Measurements from ENCODE around the gene NPC1.
"Not testable (repeated sequence)": the region's sequence is repeated elsewhere in the genome, so short reads cannot be mapped to it uniquely, and the experiment has no call there.

Gene NPC1

DNA sequence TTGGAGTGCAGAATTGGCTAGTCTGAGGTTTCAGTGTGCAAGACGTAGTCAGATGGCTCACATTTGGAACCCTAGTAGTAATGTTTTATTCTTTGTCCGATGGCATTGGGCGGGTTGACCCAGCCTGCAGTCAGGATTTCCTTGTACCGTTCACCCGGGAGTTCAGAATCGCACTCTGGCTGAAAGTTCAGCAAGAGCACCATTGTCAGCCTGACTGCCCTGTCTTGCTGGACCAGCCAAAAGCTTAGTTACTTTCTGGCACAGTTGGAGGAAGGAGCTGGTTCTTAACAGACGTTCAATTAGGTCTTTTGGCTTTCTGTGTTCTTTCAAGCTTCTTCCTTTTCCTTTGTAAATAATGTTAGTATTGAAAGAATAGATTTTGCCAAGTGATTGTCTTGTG, 64.4 kb downstream of the NPC1 start:
- DNase-seq (ENCODE audit: low read depth): no peak

DNA sequence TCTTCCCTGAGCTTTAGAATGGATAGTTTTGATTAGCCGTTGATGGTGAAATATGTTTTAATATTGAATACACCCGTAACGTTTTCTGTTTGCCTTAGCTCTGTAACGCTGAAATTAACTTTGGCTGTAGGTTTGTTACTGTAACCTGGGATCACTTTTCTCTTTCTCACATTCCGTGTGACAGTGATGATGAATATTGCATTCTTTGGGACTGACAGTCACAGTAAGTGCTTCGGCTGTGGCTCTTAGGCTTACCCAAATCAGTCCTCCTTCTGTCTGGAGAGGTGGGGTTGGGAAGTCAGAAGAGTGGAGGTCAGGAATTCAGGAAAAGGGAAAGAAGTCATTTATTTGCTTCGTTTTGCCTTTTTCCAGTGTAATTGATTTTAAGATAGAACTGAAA, 65.0 kb downstream of the NPC1 start:
- no peak for DNase-seq (ENCODE audit: low read depth)

DNA sequence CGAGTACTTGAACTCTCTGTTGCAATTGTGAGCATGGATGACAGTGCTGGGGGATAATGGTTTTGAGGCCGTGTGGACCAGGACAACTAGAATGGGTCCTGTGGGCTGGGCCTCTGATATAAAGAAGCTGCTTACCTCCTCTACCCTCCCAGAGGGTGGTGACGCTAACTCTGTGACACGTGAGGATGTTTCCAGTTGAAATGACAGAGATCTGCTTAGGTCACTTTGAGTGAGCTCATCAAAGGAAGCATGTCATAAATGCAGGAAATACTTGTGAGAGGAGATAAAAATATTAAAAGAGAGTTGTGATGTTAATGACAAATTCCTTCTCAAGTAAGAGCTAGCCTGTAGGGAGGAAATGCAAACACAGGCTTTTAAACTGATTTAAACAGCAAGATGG, 66.6 kb downstream of the NPC1 start:
- DNase-seq (ENCODE audit: low read depth): no peak

DNA sequence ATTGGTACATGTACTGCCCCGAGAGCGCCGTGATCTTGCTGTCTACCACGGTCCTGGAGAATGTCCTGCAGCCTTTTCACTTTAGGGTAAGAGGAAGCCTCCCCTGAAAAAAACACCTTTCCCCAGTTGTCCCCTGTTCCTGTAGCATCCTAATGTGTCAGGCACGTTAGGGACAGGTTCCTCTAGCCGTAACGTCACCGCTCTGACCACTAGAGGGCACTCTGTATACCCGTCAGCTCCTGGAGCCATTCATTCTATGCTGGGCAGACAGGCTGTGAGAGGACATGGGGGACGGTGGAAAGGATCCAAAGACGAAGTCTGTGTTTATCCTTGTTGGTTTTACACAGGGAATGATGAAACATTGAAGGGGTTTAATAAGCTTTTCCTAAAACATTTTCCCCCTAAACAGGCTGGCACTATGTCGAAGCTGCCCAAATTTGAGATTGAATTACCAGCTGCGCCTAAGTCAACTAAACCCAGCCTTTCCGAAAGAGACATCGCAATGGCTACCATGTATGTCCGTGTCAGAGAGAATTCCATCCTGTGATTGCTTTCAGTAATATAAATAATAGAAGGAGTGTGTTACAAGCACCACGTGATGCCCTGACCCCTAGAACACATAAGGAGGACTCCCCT, 70.3 kb downstream of the NPC1 start:
- DNase-seq (ENCODE audit: low read depth): peak; percentile 62

DNA sequence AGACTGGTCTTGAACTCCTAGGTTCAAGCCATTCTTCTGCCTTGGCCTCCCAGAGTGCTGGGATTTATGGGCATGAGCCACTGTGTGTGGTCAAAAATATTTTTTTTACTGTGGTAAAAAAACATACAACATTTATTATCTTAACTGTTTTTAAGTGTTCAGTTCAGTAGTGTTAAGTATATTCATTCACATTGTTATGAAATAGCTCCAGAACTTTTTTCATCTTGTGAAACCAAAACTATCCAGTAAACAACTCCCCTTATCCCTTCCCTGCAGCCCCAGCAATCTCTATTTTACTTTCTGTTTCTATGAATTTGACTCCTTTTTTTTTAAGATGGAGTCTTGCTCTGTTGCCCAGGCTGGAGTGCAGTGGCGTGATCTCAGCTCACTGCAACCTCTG, 73.7 kb downstream of the NPC1 start:
- no peak for DNase-seq (ENCODE audit: low read depth)

DNA sequence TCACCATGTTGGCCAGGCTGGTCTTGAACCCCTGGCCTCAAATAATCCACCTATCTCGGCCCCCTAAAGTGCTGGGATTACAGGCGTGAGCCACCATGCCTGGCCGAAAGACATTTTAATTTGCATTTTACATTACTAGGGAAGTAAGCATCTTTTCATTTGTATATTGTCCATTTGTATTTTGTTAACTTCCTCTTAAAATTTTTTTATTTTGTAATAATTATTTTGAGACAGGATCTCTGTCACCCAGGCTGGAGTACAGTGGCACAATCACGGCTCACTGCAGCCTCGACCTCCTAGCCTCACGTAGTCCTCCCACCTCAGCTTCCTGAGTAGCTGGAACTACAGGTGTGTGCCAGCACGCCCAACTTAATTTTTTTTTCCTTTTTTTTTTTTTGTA, 74.1 kb downstream of the NPC1 start:
- not testable (repeated sequence) for DNase-seq (ENCODE audit: low read depth)

DNA sequence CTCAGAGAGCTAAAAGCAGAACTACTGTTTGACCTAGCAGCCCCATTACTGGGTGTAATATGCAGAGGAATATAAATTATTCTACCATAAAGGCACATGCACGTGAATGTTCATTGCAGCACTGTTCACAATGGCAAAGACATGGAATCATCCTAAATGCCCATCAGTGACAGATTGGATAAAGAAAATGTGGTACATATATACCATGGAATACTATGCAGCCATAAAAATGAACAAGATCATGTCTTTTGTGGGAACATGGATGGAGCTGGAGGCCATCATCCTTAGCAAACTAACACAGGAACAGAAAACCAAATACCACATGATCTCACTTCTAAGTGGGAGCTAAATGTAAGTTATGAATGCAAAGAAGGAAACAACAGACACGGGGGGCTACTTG, 75.4 kb downstream of the NPC1 start:
- DNase-seq (ENCODE audit: low read depth): not testable (repeated sequence)

DNA sequence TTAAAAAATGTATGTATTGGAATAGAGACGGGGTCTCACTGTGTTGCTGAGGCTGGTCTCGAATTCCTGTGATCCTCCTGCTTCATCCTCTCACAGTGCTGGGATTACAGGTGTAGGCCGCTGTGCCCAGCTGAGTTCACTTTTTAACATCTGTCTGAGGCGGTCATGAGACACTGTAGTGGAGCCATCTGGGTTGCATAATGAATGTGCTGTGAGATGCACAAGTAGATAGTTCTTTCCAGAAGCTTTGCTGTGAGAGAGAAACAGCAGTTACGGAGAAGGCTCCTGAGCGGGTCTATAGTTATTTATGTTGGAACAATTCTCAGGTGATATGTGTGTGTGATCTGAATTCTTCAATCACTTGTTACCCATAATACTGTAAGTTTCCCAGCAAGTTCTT, 79.9 kb downstream of the NPC1 start:
- DNase-seq (ENCODE audit: low read depth): no peak

DNA sequence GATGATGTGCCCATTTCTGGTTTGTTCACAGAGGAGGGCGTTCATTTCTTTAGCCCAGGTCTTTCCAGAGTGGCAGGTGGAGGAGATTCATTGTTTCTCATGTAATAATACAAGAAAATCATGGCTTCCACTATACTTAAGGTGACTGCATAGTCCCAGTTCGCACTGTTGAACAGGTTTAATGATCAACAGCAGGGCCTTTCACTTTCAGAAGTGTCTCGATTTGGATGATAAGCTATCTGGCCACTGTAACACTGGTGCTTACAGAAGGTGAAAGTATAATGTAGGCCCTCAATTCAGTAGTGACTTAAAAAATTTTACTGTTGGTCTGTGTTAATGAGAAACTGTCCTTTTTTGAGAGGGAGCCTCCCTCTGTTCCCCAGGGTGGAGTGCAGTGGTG, 81.6 kb downstream of the NPC1 start:
- DNase-seq (ENCODE audit: low read depth): no peak

DNA sequence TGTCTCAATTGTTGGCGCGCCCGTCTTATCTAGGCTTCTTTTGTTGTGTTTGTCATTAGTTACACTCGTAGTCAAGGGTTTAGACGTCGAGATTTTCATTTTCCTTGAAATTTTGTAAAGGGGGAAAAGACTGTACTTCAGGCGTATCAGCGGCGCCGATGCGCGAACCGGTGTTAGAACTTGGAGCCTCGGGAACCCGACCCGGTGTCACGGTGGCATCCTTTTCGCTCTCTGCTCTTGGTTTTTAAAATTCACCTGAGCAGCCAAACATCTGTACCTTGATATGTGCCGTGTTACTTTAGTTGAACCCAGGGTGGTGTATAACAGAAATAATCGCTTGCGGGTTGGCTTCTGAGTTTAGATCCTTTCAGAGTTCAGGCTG, 82.4 kb downstream of the NPC1 start:
- no peak for DNase-seq (ENCODE audit: low read depth)

DNA sequence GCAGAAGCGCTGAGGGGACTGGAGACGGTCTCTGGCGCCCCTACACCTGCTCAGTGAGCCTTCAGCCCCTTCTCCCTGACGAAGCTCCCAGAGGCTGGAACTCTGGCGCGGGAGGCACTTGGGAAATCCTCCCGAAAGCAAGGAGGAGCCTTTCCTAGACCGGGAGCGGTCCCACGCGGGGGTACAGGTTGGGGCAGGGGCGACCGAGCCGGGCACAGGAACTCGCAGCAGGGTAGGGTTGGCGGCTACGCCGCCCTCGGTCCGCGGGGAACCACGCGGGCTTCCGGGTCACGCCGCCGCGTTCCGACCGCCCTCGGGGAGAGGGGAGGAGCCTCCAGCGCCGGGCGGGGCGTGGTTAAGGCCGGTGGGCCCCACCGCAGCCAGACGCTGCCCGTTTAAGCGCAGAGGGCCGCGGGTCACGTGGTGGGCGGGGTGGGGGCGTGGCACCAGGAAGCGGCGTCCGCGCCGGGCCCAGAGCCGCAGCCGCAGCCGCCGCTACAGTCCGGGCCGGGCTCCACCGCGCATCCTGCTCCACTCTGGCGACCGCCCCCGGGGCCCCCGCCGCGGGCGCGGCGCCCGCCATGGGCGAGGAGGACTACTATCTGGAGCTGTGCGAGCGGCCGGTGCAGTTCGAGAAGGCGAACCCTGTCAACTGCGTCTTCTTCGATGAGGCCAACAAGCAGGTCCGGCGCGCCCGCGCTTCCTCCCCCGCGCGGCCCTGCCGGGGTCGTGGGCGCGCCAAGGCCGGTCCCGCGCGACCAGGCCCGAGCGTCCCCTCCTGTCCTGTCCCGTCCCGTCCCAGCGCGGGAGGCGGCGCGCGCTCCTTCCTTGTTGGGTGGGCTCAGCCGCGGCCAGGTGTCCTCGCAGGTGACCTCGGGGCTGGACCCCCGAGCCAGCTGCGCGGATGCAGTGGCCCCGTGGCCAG, 83.0 kb downstream of the NPC1 start, which contains the start of gene RMC1:
TSS of gene RMC1 (plus strand) at position 474 of the 925 bp plus-strand sequence. CDS start at position 582, 108 bp downstream.
- peak; percentile 98 for DNase-seq (ENCODE audit: low read depth)

DNA sequence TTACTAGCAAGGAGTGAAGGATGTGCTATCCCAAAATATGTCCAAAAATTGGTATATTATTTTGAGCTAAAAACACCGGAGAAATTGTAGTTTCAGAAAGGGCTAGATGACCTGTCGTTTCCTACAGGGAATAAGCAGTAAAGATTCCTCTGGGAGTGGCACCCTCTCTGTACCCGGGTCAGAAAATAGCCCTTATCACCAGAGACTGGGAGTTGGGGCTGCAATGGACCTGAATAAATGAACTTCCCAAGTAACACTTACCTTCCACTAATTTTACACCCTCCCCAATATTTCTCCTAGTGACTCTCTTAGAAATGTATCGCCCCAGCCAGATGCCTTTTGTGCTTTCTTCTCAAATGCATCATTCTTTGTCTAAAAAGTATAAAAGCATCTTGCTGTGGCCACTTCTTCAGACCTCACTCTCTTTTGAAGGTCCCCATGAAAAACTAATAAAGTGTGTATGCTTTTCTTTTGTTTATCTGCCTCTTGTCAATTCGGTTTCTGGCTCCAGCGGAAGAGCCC, 83.7 kb downstream of the NPC1 start:
- no peak for DNase-seq (ENCODE audit: low read depth)

DNA sequence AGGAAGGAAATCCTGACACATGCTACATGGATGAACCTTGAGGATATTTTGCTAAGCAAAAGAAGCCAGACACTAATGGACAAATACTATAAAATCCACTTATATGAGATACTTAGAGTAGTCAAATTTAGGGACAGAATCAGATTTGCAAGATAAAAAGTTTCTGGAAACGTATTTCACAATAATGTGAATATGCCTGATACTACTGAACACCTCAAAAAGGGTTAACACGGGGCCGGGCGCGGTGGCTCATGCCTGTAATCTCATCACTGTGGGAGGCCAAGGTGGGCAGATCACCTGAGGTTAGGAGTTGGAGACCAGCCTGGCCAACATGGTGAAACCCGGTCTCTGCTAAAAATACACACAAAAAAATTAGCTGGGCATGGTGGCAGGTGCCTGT, 84.7 kb downstream of the NPC1 start:
- DNase-seq (ENCODE audit: low read depth): no peak

DNA sequence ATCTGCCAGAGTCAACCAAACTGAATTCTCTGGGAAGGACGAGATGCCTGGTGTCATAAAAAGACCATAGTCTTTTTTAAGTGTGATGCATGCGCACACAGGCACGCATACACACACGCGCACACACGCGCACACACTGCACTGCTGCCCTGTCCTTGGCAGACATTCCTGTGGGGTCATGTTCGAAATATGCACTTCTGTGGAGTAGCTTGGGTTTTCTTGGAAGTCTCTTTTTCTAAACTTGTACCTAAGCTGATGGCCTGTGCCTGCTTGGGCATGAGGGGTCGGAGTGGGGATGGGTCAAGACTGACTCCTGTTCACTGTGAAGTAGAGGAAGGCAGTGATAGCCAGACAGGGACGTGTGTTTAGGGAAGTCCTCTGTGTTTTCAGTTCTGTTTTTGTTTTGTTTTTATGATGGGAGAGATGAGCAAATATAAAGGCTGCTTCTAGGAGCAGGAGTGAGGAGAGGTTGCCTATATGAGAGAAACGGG, 87.0 kb downstream of the NPC1 start:
- no peak for DNase-seq (ENCODE audit: low read depth)

DNA sequence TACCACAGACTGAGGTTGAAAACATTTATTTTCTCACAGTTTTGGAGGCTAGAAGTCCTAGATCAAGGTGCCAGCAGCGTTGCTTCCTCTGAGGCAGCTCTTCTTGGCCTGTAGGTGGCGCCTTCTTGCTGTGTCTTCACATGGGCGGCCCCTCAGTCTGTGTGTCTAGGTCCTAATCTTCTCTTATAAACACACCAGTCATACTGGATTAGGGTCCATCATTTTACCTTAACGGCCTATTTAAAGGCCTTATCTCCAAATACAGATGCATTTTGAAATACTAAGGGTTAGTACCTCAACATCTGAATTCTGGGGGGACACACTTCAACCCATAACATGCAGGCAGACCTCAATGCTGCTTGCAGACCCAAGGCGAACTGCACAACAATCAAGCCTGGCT, 87.4 kb downstream of the NPC1 start:
- DNase-seq (ENCODE audit: low read depth): peak; percentile 64

DNA sequence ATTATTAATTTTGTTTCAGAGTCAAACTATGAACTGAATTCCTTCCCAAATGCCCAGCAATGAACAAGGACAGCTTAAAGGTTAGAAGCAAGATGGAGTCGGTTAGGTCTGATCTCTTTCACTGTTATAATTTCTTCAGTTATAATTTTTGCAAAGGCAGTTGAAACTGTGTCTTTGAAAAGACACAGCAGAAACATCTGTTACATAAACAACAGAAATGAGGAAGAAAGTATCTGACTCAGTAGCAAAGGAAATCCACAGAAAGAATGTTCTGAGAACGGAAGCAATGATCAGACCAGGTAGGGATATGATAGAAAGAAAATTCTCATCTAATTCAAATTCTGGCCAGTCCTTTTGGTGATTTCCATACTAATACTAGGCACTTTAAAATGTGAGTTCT, 88.2 kb downstream of the NPC1 start:
- no peak for DNase-seq (ENCODE audit: low read depth)

DNA sequence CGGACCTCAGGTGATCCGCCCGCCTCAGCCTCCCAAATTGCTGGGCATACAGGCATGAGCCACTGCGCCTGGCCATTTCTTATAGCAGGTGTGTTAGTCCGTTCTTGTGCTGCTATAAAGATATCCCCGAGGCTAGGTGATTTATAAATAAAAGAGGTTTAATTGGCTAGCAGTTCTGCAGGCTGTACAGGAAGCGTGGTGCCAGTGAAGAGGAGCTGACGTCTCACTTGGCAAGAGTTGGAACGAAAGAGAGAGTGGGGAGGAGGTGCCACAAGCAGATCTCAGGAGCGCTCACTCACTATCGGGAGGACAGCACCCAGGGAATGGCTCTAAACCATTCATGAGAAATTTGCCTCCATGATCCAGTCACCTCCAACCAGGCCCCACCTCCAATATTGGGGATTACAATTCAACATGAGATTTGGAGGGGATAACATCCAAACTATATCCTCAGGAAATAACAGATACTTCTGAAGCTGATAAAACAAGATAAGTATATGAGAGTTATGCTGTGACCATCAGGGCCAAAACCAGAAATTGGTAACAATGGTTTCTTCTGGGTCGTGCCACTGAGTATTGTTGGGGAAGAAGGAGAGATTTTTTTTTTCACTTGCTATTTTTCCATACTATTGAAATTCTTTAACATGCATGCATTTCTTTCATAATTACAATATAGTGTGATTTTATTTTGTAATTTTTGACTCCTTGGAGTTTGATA, 90.4 kb downstream of the NPC1 start:
- DNase-seq (ENCODE audit: low read depth): no peak

DNA sequence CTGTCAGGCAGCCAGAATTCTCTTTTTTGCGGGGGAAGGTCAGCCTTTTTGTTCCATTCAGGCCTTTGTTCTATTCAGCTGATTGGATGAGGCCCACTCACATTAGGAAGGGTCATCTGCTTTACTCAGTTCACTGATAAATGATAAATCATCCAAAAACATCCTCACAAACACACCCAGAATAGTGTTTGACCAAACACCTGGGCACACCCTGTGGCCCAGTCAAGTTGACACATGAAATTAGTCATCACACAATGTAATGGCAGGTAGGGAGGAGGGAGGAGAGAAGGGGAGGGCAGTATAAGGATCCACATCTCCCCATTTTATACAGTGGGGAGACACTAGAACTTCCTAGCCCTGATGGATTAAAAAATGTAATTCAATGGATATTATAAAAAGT, 91.3 kb downstream of the NPC1 start:
- DNase-seq (ENCODE audit: low read depth): no peak

DNA sequence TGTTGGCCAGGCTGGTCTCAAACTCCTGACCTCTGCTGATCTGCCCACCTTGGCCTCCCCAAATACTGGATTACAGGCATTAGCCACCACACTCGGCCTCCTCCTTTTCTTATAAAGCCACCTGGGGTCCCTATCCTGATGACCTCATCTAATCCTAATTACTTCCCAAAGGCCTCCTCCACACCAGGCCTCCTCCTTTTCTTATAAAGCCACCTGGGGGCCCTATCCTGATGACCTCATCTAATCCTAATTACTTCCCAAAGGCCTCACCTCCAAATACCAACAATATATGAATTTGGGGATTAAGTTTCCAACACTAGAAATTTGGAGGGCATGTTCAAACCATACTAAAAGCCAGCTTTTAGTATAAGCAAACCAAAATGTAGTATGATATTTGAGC, 92.7 kb downstream of the NPC1 start:
- DNase-seq (ENCODE audit: low read depth): no peak

DNA sequence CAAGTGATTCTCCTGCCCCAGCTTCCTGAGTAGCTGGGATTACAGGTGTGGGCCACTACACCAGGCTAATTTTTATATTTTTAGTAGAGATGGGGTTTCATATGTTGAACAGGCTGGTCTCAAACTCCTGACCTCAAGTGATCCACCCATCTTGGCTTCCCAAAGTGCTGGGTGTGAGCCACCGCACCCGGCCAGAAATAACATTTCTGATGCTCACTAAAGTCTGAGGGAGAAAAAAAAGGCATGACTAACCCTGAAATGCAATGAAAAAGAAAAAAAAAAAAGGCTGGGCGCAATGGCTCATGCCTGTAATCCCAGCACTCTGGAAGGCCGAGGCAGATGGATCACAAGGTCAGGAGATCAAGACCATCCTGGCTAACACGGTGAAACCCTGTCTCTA, 96.7 kb downstream of the NPC1 start:
- DNase-seq (ENCODE audit: low read depth): not testable (repeated sequence)

DNA sequence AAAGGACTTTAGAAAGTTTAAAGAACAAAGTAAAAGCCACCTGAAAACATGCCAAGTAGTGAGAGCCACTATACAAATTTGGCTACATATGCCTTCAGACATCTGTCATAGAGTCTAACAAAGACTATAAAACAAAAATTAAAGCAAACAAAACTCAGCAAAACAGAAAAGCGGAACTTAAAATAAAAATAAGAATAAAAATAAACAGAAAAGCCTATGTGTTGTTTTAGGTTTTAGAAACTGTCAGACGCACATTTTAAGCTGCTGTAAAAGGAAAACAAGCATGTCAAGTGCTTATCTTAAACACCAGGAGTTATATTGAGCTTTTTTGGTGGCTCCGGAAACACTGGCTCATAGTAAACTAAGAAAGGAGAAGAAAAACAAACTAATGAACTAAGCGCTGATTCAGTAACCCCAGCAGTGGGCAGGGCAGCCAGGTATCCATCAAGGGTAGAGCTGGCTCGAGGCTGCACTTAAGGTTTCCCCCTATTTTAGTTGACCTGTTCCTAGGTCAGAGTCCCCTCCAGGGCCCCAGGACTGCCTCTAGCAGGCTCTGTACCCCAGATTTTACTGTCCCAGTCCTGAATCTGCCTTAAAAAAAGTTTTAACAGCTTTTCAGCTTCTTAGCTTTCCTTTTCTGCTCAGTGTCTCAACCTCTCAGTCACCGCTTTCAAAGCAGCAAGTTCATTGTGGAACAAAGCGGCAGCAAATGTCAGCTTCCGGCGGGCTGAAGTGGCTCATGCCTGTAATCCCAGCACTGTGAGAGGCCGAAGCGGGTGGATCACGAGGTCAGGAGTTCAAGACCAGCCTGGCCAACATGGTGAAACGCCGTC, 98.4 kb downstream of the NPC1 start:
- DNase-seq (ENCODE audit: low read depth): peak; percentile 25

DNA sequence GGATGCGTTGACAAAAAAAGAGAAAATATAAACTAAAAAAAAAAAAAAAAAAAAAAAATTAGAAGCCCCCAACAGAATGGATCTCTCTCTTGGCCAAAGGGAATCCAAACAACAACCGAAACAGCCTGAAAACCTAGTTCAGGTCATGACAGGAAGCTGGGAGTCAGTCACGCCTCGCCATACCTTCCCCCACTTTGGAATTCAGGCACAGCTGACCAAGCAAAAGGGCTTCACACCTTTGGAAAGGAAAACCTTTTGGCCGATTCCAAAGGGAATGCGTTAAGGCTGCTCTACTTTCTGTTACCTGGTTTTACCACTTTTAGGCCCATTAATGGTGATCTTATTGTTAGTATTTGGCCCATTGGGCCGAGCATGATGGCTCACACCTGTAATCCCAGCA, 100.9 kb downstream of the NPC1 start:
- DNase-seq (ENCODE audit: low read depth): no peak

All from activated T-cell treated with anti-CD3 and anti-CD28 coated beads for 1 hour (primary cell).